GM18505 (cell line): ENCODE results near the gene TMEM63C.

Source experiments
- ATAC-seq: cut with Tn5 transposase; IDR thresholded peaks from one replicate; pipeline ENCODE4 v1.9.1; 2021; ENCODE audit not compliant: unreplicated experiment
- POLR2A ChIP-seq: IDR thresholded peaks from 4 replicates; pipeline ENCODE4 v1.6.1; 2011; ENCODE audit warnings: borderline replicate concordance; ENCODE audit not compliant: insufficient read depth, insufficient read length; ENCODE audit errors: extremely low read depth

TMEM63C gene

DNA sequence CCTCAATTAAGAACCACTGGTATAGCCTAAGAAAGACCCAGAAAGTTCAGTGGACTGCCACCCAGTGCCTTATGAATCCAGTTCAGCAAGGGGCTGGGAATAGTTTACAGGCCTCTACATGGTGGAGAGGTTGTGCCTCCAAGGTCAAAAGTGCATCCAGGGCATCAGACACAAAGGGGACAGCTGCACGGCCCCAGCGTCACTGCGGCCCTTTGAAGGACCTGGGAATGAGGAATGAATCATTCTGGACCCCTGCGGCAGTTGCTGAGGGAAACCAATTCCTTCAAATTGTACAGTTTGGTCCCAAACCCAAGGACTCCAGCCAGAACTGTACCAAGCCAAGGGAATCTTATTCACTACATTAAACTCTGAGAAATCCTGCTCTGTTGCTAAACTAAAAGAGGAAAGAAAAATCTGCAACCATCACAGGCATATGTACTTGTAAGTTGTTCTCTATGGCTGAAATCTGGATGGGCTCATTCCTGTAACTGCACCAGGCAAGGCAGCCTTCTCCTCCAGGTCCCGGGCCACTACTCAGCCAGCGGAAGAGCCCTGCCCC lies 100.3 kb downstream of the TMEM63C start:
- ATAC-seq: no peak

DNA sequence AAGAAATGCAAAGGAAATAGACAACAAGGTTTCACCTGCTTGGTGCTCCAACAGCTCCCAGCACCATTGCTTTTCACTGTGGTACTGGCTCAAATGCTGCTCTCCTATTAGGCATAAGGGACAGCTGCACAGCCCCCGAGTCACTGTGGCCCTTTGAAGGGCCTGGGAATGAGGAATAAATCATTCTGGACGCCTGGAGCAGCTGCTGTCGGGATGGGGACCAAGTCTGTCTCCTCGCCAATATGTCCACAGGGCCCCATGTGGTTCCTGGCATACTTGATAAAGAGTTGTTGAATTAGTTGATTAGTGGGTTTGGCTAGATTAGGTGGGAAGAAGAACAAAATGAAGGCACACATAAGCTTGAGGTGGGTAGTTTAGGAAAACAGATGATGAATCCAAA lies 102.5 kb downstream of the TMEM63C start:
- ATAC-seq: no peak
- TF ChIP-seq POLR2A: no peak

More for the DNA sequence above, 100.3 kb downstream of the TMEM63C start:
- TF ChIP-seq POLR2A: no peak

DNA sequence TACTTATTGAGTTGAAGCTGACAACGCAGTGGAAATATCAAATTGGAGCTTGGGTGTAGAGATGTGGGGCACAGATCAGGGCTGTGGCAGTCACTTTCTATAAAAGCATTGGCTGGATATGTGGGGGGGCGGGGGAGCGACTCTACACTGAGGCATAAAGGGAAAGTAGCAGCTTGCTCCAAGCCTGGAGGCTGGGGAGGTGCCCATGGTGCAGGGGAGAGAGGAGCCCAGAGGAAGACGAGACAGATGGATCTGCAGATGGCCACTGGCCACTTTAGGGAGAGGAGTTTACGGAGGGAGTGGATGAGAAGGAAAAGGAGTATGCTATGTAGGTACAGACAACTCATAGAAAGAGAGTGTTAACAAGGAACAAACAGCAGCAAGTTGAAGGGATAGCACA lies 102.9 kb downstream of the TMEM63C start:
- TF ChIP-seq POLR2A: no peak
- no peak for ATAC-seq

DNA sequence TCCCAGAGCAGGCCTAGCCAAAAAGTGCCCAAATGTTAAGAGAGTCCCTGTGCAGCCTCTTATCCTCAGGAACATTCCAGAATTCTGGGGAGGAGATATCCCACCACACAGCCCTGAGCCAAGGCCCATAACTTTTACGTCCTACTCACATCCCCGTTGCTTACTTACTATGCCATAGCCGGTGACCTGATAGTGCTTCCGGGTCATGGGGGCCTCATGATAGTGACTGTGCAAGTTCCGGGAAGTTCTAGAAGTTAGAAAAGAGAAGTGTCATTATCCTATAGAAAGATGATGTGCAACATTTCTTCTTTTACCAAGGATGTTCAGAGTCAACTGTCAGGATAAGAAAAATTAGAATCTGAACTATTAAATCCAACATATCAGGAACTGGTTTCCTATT lies 105.0 kb downstream of the TMEM63C start:
- TF ChIP-seq POLR2A: no peak
- no peak for ATAC-seq

DNA sequence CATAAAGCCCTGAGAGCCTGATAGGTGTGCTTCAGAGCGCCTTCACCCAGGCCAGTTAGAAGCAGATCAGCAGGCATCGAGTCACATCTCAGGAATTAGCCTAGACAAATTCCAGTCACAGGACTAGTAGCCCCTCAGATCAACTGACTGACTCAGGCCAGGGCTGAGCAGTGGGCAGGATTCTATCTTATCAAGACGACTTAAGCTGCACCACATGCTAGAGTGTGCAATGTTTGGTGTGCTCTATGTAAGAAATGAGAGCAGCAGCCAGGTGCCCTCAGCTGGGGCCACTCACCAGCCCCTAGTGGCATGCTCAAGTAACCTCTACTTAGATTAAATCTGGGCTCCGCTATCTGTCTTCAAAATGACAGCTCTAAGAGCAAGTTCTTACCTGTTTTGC lies 109.1 kb downstream of the TMEM63C start:
- no peak for TF ChIP-seq POLR2A
- no peak for ATAC-seq

DNA sequence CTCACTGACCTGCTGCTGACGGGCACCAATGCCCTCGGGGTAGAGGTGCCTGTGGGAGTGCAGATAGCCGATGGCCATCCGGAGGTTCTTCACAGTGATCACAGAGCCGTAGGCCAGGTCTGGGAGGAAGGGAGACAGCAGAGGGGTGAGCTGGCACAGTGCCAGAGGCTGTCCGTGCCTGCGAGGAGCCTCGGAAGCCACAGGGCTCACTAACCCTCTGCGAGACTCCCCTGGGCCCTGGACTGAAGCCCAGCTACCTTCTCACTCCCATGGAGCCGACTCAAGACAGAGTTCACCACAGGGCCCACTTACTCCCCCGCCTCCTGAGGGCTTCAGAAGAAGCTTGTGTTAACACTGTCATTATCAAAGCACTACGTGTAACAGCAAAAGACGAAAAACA lies 114.6 kb downstream of the TMEM63C start:
- ATAC-seq: no peak
- TF ChIP-seq POLR2A: no peak

DNA sequence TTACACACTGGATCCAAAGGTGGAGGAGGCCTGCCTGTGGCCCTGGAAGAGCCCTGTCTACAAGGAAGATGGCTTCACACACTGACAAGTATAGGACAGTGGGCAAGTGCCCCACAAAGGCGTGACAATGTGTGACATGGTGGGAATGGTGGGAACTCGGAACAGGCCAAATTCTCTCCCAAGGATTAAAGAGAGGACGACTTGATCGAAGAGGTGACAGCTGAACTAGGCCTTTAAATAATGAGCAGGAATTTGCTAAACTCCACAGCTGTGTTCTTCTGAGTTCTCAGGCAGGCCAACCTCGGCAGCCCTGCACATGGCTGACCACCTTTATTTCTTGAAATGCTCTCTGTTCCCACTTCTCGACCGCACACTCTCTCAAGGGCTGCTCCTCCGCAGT lies 115.3 kb downstream of the TMEM63C start:
- ATAC-seq: no peak
- TF ChIP-seq POLR2A: no peak

DNA sequence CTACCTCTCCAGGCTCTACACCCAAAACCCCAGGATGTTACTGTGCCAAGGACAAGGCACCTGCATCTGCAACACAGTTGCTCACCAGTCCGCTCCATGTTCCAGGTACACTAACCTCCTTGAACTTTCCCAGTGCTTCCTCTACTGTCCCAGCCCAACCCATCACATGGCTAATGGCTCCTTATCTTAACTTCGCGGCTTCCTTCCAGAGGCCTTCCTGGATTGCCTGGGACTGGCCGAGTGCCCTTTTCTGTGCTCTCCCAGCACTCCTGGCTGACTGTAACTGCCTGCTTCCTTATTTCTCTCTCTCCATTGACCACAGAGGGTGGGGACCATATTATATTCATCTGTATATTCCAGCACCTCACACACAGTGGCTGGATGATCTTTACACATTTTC lies 118.2 kb downstream of the TMEM63C start:
- no peak for ATAC-seq
- no peak for TF ChIP-seq POLR2A

DNA sequence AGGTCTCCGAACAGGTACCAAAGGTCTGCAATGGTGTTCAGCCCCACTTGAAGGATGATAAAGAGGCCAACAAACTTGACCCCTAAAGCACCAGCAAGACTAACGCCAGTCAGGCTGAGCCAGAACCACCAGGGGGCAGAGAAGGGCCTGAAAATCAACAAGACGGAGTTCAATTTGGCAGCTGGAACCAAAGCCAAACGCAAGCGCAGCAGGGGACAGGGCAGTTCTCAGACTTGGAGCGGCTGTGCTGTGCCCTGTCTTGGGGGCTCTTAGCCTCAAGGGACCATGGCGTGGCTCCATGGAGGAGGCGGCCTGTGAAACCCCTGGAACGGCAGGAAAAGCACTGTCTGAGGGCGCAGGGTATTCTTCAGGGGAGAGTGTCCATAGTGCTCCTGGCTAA lies 119.5 kb downstream of the TMEM63C start:
- TF ChIP-seq POLR2A: no peak
- no peak for ATAC-seq

DNA sequence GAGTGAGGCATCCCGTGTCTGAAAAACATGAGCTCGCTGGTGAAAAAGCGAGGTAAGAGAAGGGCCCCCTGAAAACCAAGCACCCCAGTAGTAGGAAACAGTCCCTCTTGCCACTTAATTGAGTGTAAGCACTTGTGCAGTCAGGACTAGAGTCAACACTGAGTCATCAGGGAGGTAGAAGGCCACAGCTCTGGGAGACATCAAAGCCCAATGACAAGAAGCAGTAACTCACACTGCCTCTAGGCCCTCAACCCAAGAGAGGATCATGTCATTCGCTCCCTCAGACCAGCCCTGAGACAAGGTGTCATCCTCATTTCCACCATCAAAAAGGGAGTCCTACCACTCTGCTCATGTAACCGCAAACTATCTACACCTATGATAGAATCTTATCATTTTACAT lies 121.3 kb downstream of the TMEM63C start:
- ATAC-seq: no peak
- TF ChIP-seq POLR2A: no peak

DNA sequence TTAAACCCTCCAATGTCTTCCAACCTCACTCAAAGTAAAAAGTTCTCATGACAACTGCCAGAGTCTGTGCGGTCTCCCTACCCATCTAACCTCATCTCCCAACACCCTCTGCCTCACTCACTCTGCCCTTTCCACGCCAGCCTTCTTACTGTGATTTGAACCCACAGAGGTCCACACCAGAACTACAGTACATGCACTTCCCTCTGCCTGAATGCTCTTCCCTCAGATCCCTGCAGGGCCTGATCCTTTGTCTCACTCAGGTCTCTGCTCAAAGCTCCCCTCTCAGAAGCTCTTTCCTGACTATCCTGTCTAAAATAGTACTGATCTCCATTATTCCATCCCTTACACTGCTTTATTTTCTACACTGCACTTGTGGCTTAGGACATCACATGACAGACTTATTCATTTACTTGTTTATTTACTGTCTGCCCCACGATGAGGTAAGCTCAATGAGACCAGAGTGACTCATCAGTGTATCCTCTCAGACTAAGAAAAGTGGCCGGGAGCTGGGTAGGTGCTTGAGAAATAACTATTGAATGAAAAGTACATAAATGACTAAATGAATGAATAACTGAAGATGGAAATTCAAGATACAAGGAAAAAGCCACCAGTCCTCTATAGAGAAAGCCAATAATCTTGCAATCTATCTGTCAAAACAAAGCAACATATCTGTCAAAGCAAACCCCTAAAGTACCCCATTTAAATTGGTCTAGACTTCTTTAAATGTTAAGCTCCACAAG lies 122.0 kb downstream of the TMEM63C start:
- TF ChIP-seq POLR2A: no peak
- no peak for ATAC-seq

DNA sequence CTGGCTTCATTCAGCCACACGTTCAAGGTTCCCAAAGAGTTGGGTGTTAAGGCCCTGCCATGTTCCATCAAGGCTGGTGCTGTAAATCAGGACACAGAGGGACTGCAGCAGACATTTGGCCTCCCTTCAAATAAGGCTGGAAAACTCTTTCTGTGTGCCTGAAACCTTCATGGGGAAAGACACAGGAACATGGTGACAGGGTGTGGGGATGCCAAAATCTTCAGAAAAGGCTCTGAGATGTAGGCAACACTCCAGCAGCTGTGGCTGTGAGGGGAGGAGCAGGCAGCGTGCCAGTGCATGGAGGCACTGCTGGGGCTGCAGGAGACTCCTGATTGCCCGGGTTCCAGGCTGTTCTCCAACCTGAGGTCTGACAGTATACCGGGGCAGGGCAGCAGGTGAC lies 124.1 kb downstream of the TMEM63C start:
- no peak for TF ChIP-seq POLR2A
- no peak for ATAC-seq

DNA sequence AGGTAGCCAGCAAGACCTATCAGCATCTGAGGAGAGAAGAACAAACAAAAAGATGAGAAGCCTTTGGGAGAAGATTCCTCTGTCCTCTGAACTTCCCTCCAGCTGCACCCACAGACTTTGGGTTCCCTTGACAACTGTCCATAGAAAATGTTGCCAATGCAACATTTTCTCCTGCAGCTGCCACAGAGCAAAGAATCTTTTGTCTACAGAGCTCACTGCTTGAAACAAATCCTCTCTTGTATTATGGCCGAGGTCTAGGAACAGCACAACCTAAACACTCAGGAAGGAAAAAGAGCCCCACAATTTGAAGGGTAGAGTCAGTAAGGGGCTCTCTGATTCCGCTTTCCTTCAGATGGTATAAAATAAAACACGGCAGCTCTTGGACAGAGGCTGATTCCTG lies 124.8 kb downstream of the TMEM63C start:
- no peak for TF ChIP-seq POLR2A
- no peak for ATAC-seq

DNA sequence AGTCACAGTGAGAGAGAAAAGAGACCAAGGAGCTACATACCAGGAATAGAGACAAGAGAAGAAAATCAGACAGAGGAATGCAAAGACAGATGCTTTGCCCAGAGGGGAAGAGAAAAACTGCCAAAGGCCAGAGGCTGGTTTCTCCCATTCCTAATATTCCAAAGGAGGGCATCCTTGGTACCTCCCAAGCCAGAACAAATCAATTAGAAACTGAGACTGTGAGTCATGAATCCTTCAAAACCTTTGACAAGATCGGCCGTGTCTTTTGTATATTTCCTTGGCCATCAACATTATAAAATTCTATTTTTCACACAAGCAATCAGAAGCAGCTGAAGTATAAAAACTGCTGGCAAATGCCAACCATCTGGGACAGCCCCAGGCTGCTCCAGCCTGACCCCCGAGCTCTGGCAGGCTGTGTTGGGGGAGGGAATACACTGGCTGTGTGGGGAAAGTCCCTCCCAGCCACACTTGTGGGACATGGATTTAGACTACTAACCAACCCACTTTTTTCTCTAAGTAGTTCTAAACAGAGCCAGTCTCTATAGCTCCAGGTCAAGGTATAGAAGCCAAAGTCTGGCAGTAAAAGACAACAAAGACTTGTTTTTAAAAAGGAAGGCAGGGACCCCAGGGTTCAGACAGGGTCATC lies 125.4 kb downstream of the TMEM63C start:
- no peak for ATAC-seq
- no peak for TF ChIP-seq POLR2A
